Globus pallidus (tissue), 1 donor: Measurements from ENCODE around the gene SRL.
A peak's percentile ranks its signal among the peaks of the same experiment; 100 is the strongest.

Experiments used
- DNase-seq: peaks from one replicate; pipeline ENCODE4 v3.0.0-alpha.2; 2015; ENCODE audit warnings: low spot score

Gene SRL

GRCh38 chr16:4202615-4203345 lies 39.1 kb downstream of the SRL start:
- DNase-seq: no peak

GRCh38 chr16:4200781-4201137 lies 41.1 kb downstream of the SRL start:
- no peak for DNase-seq

DNA sequence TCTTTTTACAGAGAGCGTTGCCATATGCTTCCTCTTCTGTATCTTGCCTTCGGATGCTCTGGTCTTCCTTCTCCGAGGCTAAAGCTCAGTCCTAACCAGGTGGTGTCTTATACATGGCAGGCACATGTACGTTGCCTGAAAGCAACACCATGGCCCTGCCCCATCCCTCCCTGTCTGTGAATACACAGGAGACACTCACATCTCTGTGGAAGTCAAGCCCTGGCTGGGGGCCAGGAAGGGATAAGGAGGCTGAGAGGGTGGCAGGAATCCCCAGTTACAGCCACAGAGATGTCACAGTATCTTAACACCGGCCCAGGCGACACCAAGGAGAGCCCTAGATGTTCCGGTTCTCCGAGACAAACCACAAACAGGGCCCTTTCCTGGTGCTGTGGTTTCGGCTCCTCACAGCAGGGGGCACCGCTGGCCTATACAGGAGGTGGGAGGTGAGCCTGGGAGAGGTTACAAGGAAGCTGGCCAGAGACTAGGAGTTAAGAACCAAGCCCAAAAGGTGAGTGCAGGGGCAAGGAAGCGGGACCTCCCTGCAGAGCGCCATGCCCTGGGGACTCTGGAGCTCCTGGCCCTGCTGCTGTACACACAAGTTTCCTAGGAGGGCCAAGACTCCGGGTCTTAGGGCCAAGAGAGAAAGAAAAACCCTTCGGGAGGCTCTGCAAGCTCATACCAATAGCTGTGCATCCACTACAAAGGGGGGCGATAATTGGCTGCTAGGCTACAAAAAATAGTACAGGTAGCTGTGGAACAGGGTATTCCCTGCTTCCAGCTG lies 41.7 kb downstream of the SRL start:
- DNase-seq: no peak

GRCh38 chr16:4198816-4199215 lies 43.1 kb downstream of the SRL start:
- DNase-seq: no peak

GRCh38 chr16:4194661-4195060 lies 47.2 kb downstream of the SRL start:
- DNase-seq: peak; percentile 29

- DNase-seq: no peak
Measured at GRCh38 chr16:4193920-4194319, 48.0 kb downstream of the SRL start.

DNA sequence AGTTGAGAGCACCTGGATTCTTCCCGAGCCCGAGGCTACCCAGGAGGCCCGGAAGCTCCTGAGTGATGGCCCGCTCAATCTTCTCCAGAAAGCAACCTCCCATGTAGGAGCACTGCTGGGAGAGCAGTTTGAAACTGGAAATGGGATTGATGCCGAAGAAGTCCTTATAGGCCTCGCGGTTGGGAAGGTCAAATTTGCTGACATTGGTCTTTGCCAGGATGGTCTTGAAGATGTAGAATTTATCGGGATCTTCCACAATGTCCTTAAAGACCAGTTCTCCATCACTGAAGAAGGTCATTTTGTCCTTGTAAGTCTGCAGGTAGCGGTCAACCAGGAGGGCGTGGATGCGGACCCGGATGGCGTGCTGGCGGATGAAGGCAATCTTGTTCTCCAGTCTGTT lies 49.7 kb downstream of the SRL start:
- DNase-seq: no peak

DNA sequence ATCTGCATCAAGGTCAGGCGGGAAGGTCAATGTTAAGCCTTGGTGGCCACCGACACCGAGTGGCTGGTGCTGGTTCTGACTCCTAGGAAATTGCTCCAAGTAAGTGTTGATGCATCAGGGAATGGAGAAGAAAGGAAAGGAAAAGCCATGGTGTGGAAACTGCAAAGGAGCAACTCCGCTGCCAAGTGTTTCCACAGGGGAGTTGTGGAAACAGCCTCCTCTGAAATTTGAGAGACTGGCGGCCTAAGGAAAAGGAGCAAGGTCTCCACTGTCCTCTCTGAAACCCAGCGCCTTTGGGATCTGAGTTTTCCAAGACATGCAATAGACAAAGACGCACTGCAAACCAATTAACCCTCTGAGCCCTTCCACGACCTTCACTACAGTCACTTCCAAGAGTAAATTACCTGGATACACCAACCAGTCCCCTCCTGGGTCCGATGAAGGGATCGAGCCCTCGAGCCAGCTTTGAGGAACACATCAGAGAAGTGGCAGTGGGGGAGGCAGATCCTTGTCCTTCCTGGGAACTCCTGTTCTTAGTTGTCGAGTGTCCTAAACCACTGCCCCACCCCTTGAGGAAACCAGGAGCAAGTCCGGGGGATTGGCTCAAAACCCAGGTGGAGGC lies 51.1 kb downstream of the SRL start:
- no peak for DNase-seq

- DNase-seq: no peak
Measured at GRCh38 chr16:4190086-4190485, 51.8 kb downstream of the SRL start.

- DNase-seq: no peak
Measured at GRCh38 chr16:4184038-4184702, 57.7 kb downstream of the SRL start.

- peak; percentile 93 for DNase-seq
Measured at GRCh38 chr16:4183237-4184037, 58.4 kb downstream of the SRL start.

DNA sequence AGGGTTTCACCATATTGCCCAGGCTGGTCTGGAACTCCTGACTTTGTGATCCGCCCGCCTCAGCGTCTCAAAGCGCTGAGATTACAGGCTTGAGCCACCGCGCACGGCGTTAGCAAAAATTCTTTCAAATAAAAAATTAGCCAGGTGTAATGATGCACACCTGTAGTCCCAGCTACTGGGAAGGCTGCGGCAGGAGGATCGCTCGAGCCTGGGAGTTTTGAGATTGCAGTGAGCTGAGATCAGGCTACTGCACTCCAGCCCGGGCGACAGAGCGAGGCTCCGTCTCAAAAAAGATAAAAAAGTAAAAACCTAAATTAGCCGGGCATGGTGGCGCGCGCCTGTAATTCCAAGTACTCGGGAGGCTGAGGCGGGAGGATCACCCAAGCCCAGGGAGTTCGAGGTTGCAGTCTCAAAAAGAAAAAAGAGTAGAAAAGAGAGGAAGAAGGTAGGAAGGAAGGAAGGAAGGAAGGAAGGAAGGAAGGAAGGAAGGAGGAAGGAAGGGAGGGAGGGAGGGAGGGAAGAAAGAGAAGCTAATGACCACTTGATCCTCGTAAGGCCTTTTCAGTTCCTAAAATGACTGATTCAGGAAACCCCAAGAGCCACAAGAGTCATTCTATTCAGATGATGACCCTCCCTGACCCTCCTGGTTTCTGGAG lies 59.2 kb downstream of the SRL start:
- peak; percentile 32 for DNase-seq

DNA sequence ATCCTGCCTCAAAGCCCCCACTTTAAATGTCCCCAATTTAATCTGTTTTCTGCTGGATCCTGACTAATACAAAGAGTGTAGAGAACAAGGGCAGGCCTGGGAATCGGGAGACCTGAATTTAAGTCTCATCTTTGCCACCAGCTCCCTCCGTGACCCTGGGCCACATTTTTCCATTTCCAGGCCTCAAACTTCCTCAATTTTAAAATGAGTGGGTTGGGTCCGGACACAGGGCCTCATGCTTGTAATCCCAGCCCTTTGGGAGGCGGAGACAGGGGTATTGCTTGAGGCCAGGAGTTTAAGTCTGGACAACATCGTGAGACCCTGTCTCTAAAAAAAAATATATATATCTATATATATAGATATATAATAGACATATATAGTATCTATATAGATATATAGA lies 61.4 kb downstream of the SRL start:
- DNase-seq: no peak

DNA sequence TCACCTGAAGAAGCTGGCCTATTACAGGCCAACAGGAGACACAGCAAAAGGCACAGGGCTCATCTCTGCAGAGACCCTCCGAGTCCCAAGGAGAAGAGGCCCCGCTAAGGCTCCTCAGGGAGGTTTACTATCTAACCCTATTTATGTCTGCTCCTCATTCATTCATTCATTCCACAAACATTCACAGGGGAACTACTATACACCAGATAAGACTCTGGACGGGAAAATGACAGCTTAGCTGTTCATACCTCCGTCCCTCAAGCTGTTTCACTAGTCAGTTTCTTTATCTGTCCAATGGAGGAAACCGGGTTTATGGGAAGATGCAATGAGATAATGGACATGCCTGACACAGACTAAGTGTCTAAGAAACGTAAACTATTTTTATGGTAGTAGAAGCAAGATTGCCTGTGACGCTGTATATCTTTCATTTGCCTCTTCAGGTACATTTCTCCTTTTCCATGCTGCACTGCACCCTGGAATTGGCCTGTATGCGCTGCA lies 62.1 kb downstream of the SRL start:
- no peak for DNase-seq

DNA sequence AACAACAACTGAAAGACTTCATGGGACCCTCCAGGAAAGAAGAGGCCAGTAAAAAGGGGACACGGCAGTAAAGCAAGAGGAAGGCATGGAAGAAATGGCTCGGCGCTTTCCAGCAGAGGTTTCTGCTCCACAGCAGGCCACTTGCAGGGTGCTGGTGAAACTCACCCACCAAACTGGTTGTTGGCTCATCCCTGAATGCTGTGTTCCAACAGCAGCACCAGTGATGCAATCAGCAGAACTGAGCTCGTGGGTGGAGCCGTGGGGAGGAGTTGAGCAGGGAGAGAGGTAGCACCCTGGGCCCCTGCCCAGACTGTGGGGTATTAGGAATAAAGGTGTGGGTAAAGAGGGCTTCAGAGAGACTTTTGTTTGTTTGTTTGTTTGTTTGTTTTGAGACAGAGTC lies 62.9 kb downstream of the SRL start:
- no peak for DNase-seq

GRCh38 chr16:4178468-4179010 lies 63.3 kb downstream of the SRL start:
- DNase-seq: no peak

DNA sequence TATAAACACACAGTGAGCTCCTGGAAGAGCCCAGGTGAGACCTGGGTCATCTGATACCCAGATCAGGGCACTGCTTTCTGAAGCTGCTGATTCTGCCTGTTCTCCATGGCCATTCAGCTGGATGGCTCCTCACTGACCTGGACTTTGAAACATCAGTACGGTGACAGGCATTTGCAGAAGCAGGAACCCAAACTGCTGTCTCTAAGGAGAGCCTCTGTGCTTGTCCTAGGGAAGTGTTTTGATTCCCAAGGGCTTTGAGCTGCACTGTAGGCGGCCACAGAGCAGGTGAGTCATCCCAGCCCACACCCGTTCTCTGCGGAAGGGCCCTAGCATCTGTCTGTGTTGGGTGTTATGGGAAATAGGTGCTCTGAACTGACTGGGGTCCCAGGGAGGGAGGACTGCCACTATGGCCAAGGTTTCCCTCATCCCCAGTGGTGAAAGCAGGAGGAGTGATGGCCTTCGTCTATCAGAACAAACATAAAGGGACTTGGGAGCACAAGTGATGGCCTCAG lies 64.9 kb downstream of the SRL start:
- no peak for DNase-seq

- no peak for DNase-seq
Measured at GRCh38 chr16:4175849-4176248, 66.0 kb downstream of the SRL start.

DNA sequence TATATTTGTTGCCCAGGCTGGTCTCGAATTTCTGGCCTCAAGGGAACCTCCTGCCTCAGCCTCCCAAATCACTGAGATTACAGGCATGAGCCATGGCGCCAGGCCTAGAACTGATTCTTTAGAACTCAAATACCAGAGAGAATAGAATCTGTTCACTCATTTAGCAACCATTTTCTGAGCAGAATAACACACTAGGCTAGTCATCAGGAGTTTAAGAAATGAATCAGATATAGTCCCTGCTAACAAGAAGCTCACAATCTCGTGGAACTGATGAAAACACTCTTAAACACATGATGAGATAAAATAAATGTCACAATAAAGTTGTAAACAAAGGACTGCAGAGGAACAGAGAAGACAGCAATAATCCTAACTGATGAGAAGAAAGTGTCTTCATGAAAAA lies 69.8 kb downstream of the SRL start:
- DNase-seq: no peak

DNA sequence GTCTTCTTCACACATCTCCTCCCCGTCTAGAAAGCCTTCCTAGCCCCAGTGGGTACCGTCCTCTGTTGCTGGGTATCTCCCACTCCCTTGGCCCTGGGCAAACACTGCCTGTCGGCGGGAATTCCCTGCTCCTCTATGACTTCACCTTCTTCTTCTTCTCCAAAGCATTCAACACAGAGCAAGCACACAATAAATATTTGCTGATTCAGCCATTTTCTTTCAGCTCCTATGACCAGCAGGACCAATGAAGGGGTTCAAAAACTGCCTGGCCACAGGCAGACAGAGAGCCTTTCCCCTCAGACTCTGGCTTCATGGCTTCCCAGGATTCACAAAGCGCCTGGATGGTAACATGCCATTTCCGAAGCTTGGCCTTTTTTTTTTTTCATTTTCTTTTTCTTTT lies 72.5 kb downstream of the SRL start:
- DNase-seq: no peak

GRCh38 chr16:4166821-4167220 lies 75.1 kb downstream of the SRL start:
- DNase-seq: no peak
